SH-SY5Y (cell line): ENCODE data around the gene DLG2.

ENCODE experiments used
- GATA2 ChIP-seq: IDR thresholded peaks from 2 replicates; pipeline ENCODE4 v1.6.1; 2011; ENCODE audit warnings: mild to moderate bottlenecking, low read depth, low read length
- GATA3 ChIP-seq: IDR thresholded peaks from 2 replicates; pipeline ENCODE4 v1.6.1; 2011; ENCODE audit warnings: low read depth, mild to moderate bottlenecking, low read length, moderate library complexity

DLG2 gene

GRCh38 chr11:83831929-83832328, 1795.2 kb downstream of the DLG2 start:
- TF ChIP-seq GATA2 (no peak), GATA3 (no peak)

DNA sequence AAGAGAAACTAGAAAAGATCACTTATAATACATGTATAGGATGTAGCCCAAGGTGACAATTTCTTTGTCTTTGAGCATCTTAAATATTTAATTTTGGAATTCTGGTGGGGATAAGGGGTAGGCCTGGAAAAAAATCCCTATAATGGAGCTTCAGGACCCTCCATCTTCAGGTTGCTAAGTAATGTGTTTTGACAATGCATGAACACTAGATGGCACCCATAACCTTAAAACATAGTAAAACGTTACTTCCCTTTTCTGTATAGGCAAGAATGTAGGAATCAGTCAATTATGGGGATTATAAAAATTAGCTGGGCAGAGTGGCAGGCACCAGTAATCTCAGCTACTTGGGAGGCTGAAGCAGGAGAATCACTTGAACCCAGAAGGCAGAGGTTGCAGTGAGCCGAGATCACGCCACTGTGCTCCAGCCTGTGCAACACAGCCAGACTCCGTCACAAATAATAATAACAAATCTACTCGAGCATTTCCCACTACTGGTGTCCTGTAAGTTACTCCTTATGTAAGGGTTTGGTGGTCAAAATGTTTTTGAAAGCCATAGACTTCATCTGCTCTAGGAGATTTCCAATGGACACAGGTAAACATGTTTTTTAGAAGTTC, 1799.1 kb downstream of the DLG2 start:
- TF ChIP-seq GATA2 = no peak
- TF ChIP-seq GATA3 = no peak

GRCh38 chr11:83827520-83827919, 1799.6 kb downstream of the DLG2 start:
- TF ChIP-seq GATA2 (no peak), GATA3 (no peak)

GRCh38 chr11:83826078-83826477, 1801.1 kb downstream of the DLG2 start:
- no peak for TF ChIP-seq GATA2
- TF ChIP-seq GATA3 = no peak

GRCh38 chr11:83823461-83824025, 1803.6 kb downstream of the DLG2 start:
- no peak for TF ChIP-seq GATA2
- no peak for TF ChIP-seq GATA3

DNA sequence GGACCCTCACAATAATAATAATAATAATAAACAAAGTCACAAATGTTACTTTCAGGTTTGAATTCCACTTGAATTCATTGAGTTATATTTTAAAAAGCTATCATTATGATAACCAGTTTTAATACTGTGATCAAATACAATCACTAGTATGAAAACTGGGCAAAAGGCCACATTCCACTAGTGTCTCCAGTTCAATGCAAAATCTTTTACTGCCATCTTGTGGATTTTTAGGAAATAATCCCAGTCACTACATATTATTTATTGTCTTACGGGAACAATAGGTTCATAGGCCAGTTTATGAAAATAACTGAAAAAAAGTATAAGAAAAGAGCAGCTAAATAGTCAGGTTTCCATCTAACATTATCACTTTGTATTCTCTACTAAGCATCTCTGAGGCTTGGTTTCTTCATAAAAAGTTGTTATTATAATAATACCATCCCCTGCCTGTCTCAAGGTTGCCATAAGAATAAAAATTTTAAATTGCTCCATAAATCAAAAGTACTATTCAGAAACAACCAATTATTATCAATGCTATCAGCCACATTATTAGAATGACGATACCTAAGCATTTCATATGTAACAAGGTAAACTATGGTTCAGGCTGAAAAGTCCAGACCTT, 1807.1 kb downstream of the DLG2 start:
- TF ChIP-seq GATA2 = no peak
- TF ChIP-seq GATA3 = no peak

- TF ChIP-seq GATA3 (no peak), GATA2 (no peak)
Observed at GRCh38 chr11:83818349-83818748, 1808.8 kb downstream of the DLG2 start.

DNA sequence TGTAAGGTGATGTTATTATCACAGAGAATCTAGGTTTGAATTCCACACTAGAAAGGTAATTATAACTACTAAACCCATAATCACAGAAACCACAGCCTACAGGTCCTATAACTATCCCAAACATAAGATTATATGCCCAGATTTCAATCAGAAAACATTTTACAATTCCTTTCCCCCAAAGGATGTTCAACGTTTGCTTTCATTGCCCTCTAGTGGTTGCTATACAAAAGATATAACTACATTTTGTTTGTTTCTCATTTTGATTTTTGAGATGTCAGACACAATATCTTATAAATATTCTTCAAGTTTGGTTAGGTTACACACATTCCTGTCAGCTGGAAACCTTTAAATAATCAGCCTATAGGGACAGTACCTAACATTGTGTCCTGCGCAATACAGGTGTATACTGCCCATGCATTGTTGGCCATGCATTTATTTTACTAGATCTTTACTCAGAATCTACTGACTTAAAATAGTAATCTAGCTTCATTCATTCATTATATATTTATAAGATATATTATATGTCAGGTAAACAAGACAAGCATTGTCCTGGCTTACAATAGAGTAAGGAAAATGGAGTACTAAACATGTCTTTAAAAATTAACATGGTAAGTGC, 1810.5 kb downstream of the DLG2 start:
- no peak for TF ChIP-seq GATA3
- TF ChIP-seq GATA2 = no peak

GRCh38 chr11:83815736-83816135, 1811.4 kb downstream of the DLG2 start:
- no peak for TF ChIP-seq GATA2

GRCh38 chr11:83813296-83813695, 1813.8 kb downstream of the DLG2 start:
- TF ChIP-seq GATA3 (no peak), GATA2 (no peak)

DNA sequence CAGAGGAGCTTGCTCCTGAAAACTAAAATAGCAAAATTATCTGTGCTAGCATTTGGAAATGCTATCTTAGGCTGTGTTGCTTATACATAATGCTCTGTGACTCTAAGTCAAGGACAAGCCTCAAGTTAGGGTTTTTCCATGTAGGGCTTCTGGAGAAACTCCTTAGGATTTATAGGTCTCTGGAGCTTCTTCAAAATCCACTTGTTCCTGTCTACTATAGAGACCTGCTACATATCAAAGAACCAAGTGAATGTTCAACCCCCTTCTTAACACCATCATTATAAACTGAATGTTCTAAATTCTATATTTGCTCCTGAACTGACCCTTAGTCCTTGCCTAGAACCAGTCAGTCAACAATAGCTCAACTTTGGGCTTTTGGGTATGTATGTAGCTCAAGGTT, 1817.9 kb downstream of the DLG2 start:
- TF ChIP-seq GATA2 (no peak), GATA3 (no peak)

DNA sequence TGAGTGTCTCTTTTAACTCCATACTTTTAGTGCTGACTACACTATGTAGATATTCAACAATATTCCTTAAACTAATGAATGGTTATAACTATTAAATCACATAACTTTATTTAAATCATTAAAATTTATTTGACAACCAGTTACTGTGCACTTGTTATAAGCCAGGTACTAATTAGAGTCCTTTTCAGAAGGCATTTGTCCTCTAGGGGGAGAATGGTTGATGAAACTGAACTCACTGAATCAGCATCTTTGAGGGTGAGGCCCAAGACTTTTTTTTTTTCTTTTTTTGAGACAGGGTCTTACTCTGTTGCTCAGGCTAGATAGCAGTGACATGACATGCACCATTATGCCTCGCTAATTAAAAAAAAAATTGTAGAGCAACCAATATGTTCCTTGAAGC, 1825.3 kb downstream of the DLG2 start:
- TF ChIP-seq GATA3 (no peak), GATA2 (no peak)

DNA sequence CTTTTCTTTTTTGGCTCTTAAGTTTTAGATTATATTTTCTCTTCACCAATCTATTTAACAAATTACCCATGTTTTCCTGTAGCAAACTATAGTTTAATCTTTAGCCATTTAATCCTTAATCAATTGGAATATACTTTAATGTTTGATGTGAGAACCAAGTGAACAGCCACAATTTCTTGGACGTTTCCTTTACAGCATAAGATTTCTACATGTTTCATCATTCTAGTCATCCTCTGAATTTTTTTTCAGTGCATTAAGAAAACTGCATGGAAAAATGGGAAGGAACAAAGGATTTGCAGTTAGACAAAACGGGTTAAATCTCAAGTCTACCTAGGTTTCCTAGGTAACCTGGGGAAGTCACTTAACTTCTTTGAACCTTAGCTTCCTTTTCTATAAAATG, 1833.8 kb downstream of the DLG2 start:
- TF ChIP-seq GATA2 = no peak
- no peak for TF ChIP-seq GATA3

DNA sequence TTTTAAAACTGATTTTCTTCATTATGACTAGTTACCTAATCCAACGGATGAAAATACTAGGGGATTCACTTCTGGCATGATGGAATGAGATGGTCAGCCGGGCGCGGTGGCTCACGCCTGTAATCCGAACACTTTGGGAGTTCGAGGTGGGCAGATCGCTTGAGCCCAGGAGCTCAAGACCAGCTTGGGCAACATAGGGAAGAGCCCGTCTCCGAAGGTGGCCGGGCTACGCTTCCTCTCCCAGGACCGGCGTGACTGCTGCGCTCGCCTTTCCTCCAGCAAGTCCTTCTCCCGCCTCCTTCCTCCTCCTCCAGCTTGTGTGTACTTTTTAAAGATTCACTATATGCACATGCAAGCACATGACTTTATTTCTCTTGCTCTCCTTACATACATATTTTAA, 1835.6 kb downstream of the DLG2 start:
- TF ChIP-seq GATA2 = no peak
- no peak for TF ChIP-seq GATA3

DNA sequence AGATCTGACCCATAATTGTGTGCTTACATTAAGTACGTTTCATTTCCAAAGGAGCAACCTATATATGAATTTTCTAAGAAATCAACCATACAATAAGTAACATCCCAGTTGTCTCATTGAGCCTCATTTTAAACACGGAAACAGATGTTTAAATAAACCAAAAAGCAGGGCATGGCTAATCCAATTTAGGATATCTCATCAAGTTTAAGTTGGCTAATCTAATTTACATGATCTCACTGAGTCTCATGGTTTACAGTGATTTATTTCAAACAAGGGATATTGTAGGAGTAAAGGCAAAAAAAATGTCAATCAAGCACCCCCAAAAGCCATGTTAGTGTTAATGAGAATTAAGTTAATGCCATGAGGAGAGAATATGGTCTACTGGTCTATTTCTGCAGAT, 1841.2 kb downstream of the DLG2 start:
- TF ChIP-seq GATA3 (peak; percentile 52; the same call in 1 of the 2 replicates), GATA2 (no peak)

GRCh38 chr11:83784419-83784818, 1842.7 kb downstream of the DLG2 start:
- TF ChIP-seq GATA3 (no peak; the same call in 1 of the 2 replicates), GATA2 (no peak)
